PC-9 (cell line): ENCODE results near the gene SLC38A8.

ENCODE experiments used
- CTCF ChIP-seq: fragments of 200-600 bp; sonication (generic); conservative IDR thresholded peaks from 2 replicates; pipeline ENCODE4 v1.6.1; 2017; ENCODE audit warnings: mixed run types, antibody characterized with exemption, mild to moderate bottlenecking, moderate library complexity
- EZH2 ChIP-seq: fragments of 200-600 bp; sonication (generic); IDR thresholded peaks from 2 replicates; pipeline ENCODE4 v1.8.0; 2017; ENCODE audit warnings: antibody characterized with exemption, low read depth

GRCh38 chr16:84059111-84059510, 16.5 kb upstream of the SLC38A8 start:
- TF ChIP-seq CTCF (no peak), EZH2 (no peak)
